GM12891 (cell line): ENCODE data around the gene FCAMR.

ENCODE experiments used
- POLR2A ChIP-seq: IDR thresholded peaks from 2 replicates; pipeline ENCODE4 v1.6.1; 2011; ENCODE audit warnings: low read depth, low read length, control low read depth
- POLR2AphosphoS5 ChIP-seq: IDR thresholded peaks from 2 replicates; pipeline ENCODE4 v1.6.1; 2011; ENCODE audit warnings: low read depth, low read length, control low read depth

DNA sequence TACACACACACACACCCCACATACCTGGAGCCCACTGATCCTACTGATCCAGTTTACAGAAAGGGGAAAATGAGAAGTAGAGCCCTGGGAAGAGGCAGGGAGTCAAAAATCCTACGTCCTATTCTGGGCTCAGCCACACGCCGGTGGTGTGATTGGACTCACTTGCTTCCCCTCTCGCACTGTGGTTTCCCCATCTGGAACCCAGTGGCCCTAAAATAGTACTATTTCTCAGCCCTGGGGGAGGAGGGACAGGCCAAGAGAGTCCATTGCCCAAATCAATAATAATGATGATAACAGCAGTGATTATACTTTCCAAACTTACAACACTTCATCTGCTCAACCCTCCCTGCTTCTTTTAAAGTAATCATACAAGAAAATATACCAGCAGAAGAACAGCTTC is 21.1 kb downstream of the FCAMR start:
- no peak for TF ChIP-seq POLR2A
- TF ChIP-seq POLR2AphosphoS5, result no peak
